Stimulated activated CD4-positive, alpha-beta T cell treated with anti-CD3 and anti-CD28 coated beads, Interleukin-4, amount 100 ng/mL, for 24 hours (primary cell): ENCODE measurements around the gene GIMAP6.
"Not testable (repeated sequence)": the region's sequence is repeated elsewhere in the genome, so short reads cannot be mapped to it uniquely, and the experiment has no call there.

ENCODE experiments used
- DNase-seq: peaks from one replicate; pipeline ENCODE4 v3.0.0-alpha.2; 2020

Gene GIMAP6

DNA sequence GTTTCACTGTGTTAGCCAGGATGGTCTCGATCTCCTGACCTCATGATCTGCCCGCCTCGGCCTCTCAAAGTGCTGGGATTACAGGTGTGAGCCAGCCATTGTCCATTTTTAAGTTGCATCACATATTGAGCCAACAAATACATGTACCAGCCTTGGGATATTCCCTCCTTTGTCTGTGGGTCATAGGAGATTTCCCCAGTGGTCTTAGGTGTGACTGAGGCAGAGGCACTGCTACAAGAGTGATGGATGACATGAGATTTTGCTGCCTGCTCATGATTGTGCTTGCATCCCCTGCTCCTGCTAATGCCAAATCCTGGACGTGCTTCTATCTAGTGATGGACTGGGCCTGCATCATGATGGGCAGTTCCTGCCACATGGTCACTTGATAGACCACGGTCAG, 10.7 kb upstream of the GIMAP6 start:
- DNase-seq: no peak

DNA sequence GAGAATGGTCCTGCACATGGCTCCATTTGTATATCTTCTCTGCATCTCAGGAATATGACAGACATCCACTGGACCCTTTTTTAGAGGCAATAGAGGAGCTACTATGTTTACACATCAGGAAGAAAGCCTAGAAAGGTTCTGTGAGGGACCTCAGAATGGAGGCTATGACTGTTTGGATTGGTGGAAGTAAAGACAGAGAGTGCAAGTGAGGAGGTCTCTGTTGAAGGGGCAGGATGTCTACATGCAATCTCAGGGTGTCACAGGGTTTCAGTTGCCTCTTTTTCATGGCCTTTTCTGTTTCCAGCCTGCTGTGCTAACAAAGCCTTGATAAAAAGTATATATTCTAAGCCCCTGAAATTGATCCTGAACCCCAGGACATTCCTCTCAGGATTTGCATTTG, 9.7 kb upstream of the GIMAP6 start:
- no peak for DNase-seq

DNA sequence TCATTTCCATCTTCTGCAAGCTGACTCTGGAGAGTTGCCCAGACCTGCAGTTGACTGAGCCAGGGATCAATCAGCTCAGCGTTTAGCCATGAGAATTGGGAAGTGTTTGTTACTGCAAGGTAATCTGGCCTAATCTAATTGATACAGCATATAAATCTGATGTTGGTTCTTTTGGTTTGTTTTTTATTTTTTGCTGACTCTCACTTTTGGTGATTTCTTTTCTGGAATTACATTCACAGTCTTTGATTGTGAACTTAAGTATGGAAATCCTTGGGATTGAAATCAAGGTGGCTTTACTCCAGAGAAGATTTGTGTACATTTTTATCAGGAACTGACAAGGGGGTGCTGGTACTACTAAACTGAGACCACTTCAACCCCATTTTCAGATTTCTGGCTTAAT, 1.7 kb upstream of the GIMAP6 start:
- DNase-seq: no peak

DNA sequence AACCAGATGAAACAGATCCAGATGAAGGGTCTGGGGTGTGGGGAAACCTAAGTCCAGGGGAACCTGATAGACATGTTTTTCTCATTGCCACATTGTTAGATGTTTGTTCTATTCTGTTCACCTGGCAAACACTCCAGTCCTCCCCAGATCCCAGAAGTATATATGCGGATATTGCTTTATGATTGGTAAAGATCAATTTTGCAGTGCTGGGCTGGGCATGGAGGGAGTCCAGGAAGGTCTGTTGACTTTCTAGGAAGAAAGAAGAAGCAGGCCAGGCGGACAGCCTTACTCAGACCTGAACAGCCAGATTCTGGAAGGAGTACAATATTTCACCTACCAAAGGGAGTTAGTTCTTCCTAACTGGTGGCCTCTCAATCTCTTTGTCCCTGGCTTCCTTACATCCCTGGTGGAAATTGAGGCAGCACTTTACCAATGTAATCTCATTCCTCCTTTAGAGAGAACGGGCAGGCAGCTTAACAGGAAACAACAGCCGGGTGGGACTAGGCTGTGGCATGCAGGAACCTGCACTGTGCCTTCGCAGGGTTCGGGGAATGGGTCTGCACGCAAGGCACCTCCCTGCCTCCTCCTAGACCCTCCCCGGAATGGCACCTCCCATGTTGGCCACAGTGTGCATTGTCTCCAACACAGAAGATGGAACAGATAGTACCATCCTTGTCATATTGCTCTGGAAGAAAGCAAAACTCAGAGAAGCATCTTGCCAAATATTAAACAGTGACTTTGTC, 930 bp downstream of the GIMAP6 start:
- DNase-seq: peak; percentile 58

DNA sequence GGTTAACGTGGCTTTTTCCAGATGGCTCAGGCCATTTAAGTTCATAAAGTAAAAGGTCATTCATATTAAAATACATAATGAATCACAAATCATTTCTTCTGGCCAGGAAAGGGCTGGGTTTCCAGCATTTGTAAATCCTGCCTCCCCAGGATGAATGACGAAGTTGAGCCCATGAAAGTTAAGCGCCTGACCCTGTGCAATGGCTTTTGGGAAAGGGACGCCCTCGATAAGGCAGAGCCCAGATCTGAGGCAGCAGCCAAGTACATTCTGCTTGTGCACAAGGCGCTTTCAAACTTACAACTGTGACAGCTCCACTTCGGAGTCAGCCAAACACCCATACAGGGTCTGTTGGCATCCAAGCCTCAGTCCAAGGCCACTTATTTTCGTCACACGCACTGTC, 2.8 kb downstream of the GIMAP6 start:
- no peak for DNase-seq

DNA sequence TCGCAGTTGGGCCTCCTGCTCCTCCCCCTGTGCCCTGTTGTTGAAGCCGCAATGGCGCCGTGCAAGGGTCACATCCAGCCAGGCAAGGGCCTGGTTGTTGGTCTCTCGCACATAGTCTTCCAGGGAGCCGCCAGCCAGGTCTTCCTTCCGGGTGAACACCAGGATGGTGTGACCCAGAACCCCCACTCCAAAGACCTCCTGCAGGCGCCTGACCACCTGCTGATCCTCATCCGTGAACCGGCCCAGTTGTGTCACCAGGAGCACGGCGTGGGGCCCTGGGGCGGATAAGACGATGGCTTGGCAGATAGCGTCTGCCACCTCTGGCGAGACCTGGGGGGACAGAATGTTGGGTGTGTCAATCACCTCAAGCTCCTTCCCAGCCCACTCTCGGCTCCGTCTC, 4.2 kb downstream of the GIMAP6 start:
- DNase-seq: no peak

DNA sequence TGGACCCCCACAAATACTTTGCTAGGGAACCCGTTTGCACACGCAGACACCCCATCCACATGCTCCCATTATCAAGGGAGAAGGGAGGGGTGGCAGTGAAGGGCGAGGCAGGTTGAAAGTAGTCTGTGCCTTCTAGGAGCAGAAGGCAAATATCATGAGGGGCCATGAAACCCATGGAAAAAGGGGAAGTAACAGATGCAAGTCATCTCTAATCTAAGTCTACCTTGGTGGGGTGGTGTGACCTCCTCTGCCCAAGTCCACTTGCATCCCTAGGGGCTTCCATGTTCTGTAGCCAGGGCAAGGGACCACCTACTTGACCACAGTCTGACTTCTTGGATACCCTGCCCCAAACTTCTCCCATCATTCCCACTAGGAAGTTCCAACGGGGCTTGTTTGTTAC, 5.5 kb downstream of the GIMAP6 start:
- no peak for DNase-seq

DNA sequence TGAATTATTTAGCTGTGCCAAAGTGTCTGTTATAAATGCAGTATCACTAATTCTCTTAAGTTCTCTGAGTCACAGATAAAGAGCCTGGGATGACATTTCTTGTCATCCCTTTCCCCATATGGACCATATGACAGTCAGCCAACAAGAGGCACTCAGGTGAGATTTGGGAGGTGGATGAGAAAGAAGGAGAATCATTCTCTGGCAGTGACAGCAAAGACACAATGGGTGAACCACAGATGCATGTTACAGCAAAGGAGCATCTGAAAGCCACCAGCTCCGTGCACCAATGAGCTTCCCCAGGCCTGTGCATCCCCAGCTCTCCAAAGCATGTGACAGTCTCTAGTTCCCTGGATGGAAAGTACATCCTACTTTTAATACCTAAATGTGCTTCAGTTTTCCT, 10.8 kb downstream of the GIMAP6 start:
- DNase-seq: no peak

DNA sequence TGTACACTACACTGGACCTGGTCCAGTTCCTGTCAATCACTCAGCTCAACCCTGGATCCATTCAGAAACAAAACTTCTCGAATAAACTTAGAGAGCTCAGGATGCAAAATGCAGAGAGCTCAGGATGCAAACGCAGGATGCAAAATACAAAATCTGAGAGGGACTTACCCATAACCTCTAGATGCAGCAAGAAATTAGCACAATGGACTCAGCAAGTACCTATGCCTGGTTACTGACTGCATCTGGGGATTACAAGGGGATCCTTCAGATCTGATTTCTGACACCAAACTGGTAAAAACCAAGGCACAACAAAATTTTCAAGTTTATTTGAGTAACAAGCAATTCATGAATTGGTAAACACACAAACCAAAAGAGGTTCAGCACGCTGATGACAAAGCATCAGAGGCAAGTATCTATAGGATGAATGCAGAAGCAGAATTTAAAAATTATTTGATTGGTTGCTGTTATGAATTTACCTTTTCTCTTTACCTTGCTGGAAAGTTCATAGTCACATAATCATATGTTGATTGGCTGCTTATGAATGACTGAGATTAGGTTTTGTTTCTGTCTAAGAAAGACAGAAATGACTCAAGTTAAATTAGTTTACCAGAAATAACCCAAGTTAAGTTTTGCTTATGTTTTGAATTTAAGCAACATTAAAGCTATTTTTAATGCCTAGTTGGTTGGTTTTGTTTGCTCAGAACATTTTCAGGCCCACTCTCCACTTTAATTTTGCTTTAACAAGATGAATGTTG, 11.4 kb downstream of the GIMAP6 start:
- no peak for DNase-seq

DNA sequence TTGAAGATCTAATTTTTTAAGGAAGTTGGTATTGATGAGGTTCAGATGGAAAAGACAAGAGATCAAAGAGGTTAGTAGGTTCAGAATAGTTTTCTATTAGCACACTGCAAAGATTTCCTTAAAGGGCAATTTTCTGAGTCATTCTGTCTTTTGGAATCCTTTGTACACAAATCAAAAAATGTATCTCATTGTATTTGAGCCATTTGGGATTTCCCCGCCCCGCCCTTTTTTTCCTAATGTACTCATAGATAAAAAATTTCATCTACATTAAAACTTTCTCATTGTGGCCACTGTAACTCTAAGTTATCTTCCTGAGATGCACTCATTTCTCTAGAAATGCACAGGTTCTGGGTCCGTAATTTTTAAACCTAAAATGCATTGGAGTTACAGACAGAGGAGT, 12.1 kb downstream of the GIMAP6 start:
- no peak for DNase-seq

DNA sequence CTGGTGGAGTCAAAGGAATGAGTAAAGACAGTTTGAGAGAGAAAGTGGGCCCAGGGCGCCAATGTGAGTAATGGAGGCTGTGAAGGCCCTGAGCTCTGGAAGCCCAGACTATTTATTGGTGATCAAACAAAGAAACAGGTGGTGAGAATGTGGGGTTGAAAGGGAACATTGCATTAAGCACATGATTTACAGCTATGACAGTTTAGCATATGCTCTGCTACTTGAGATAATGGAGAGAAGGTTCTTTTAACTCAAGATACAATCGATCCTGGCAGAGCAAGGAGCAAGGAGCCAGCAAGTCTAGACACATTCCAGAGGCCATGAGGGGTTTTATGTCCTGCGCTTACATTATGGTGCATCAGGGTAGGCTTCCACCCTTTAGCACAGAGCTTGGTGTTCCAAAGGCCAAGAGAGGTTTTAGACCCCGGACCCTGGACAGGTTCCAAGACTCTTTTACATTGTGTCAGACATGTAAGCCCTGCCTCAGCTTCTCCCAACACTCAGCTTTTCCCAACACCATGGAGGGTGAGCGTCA, 16.9 kb downstream of the GIMAP6 start:
- DNase-seq: not testable (repeated sequence)

DNA sequence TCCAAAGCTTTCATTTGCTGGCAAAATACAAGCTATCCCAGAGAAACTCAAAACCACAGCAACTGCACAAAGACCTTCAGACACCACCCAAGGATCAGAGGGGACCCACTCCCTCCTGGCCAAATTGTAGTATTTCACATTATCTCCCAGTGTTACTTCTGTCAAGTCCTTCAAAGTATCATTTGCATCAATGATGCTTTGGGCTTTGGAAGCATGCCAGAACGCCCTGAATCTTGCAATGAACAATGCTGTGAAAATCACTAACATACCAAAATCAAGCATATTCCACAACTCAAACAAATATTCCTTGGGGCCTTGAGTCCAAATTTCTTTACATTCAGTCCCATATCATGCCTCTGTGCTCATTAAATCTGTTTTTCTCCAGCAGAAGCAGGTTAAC, 17.8 kb downstream of the GIMAP6 start:
- DNase-seq: not testable (repeated sequence)

DNA sequence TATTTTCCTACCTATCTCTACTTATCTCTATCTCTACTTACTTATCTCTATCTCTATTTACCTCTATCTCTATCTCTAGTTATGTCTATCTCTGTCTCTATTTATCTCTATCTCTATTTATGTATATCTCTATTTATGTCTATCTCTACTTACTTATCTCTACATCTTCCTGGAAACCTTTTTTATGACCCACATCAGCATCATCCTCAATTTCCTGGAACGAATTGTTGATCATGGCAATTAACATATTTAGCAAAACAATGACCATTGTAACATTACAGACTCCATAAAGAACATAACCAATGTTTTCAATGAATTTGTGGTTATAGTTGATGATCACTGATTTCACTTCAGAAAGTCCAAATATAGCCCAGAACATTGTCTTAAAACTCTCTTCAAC, 18.3 kb downstream of the GIMAP6 start:
- no peak for DNase-seq

DNA sequence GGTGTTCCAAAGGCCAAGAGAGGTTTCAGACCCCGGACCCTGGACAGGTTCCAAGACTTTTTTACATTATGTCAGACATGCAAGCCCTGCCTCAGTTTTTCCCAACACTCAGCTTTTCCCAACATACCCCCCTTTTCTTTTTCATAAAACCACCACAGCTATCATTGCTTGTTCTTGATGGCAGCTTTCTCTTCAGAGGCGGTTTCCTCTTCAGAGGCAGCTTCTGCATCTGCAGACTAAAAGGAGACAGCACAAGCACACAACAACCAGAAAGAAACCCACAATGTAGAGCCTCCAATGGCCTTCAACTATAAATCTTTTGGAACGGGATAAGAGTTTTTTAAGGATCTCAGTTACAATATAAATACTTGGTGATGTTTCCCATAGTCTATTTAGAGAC, 19.3 kb downstream of the GIMAP6 start:
- no peak for DNase-seq

DNA sequence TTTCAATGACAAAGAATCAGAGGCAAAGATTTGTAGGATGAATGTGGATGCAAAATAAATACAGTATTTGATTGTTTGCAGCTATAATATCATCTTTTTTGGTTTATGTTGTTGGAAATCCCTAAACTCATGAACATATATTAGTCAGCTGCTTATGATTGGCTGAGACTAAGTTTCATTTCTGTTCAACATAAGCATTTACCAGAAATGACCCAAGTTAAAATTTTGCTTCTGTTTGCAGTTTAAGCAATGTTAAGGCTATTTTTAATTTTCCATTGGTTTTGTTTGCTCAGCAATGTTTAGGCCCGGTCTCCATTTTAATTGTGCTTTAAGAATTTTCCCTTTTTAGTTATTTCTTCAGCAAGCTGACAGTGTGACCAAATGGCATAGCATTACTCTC, 22.0 kb downstream of the GIMAP6 start:
- DNase-seq: no peak

DNA sequence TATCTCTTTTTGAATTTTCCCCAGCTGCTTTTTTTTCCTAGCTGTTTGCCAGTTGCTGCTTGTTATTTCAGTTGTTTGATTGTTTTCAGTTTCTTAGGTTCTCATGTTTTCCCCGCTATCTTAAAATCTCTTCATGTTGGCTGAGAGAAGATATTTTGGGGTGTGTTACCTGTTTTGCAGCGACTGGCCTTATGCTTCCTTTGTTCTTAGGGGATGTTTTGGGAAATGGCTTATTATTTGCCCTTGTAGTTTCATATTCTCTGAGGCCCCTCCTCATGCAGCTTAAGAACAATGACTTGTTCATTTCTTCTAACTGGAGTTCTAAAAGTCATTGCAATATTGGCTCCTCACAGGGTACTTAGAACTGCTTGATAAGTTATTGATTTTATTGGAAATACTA, 28.6 kb downstream of the GIMAP6 start:
- DNase-seq: not testable (repeated sequence)

DNA sequence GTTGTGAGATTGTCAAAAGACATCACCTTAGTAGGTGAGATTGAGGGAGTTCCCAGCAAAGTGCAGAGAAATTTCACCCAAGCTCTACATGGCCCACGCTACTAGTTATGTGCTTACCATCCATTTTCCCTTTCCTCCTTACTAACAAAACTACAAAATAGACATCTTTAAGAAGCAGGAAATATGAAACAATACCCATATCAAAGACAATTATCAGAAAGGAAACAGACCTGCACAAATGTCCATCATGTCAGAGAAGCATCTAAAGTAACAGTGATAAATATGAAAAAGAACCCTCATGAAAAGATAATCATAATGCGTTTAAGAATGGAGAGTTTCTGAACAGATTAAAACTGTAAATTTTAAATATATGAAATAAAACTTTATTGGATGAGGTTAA, 36.8 kb downstream of the GIMAP6 start:
- no peak for DNase-seq

DNA sequence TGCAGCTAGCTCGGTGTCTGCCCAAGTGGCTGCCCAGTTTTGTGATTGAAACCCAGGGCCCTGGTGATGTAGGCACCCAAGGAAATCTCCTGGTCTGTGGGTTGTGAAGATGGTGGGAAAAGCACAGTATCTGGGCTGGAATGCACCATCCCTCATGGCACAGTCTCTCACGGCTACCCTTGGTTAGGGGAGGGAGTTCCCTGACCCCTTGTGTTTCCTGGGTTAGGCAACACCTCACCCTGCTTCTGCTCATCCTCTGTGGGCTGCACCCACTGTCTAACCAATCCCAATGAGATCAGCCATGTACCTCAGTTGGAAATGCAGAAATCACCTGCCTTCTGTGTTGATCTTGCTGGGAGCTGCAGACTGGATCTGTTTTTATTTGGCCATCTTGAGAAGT, 37.4 kb downstream of the GIMAP6 start:
- no peak for DNase-seq

DNA sequence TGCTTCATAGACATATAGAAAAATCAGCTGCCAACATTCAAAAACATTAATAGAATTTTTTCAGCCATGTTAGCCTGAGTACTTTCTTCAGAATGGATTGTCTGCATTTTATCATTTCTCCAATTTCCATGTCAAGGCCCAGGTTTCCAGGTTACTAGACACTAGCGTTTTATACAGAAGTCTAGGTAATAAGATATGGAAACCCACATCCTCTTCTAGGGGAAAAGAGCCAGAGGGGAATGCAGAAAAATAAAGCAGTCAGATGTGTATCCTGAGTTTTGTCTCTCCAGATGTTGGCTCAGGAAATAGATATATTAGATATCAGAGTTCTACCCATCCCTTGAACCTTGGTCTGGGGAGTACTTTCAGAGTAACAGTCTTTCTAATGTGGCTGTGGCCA, 44.6 kb downstream of the GIMAP6 start:
- DNase-seq: no peak

DNA sequence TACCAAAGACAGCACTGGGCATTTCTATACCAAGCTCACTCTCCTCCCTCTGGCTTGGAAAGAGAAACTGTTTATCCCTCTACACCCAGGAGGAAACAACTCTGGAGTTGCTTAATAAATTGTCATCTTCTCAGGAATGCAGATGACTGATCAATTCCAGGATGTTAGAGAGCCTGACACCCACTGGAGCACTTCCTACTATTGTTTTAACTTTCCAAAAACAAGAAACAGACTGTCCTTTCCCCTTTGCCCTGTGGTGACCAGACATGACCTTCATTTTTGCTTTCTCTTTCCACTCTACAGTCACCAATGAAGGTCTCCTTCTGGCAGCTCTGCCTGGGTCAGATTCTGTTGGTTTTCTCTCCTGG, 45.4 kb downstream of the GIMAP6 start:
- no peak for DNase-seq

DNA sequence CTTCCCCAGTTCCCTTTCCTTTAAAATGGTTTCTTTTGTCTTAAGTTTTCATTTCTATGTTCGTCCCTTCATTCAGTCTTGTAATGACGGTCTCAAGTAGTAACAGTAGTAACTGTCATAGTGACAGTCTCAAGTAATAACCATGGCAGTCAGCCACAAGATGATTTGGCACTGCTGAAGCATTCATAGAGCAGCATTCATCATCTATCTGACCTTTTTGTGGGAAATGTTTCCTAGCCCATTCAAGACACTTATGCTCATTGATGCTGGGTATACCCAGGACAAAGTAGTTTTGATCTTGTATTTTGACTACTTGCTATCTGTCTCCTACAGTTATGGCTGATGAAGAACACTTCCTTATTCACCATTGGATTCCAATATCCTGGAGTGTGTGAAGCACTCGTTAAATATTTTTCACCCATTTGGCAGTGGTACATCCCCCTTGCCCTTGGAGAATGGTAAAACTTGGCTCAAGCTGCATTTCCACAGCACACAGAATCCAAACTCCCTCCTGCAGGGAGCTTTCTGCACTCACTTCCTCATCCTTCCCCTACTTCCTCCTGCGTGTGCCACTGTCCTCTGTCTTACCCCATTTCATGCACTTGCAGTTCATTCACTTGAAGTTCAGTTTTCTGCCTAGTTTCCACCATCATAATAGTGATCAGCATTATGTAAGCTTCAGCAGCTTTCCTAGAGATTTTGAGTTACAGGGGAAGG, 46.0 kb downstream of the GIMAP6 start:
- DNase-seq: no peak

DNA sequence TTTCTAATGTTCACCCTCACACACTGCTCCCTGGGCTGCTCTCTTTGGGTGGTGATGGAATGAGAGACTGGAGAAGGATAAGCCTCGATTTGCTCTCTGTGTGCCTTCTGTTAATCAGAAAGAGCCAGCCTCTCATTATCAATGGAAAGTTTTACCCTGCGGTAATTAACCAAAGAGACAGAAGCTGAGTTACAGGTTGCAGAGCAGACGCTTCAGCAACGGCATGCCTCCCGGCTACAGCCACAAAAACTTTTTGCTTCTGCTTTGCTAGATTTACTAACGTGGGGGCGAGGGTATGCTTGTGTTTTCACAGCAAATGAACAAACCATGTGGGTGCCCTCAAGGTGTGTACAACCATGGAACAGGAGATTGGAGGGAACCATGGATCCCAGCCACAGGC, 47.0 kb downstream of the GIMAP6 start:
- no peak for DNase-seq

DNA sequence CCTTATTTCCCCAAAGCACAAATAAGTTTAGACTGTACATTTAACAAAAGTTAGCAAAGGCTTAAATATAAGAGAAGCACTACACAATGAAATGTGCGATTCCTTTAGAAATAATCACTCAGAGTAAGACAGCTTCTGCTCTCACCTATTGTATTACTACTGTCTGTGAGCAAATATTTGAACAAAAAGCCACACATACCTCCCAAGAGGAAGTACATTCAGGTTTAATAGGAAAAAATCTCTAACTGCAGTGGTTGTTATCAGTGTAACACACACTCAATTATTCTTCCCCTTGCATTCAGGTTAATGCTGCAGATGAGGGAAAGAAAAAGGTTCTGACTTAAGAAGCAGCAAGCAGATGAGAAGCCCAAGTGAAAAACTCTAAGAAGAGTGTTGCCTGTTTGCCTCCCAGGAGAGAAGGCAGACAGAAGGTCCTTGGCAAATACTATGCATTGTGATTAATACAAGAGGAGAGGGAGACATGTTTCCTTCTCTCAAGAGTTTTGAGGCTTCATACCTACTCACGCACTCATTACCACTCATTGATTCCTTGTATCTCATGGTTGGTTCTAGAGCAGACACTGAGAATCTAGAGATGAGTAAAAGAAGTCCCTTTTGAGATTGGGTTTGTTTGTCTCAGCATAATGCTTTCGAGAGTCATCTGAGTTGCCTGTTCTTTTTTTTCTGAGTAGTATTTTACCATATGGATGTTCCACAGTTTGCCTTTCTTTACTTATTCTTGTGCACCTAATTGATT, 51.4 kb downstream of the GIMAP6 start:
- DNase-seq: no peak
